Anterior cingulate cortex (tissue), 58 donors: Measurements from ENCODE around the gene NYAP1.
"Not testable (repeated sequence)": the region's sequence is repeated elsewhere in the genome, so short reads cannot be mapped to it uniquely, and the experiment has no call there.

Source experiments
- DNase-seq, 58 donors: peaks; one replicate each; lab custom pipeline; 2025; lab: John Stamatoyannopoulos, UW

The NYAP1 gene

GRCh38 chr7:100483722-100484672, at the start of gene NYAP1:
Gene NYAP1 (plus strand): TSS chr7:100483927. CDS start chr7:100485312, 1,385 bp downstream.
- DNase-seq = peak in 53 of 58 donors; percentile 25 to 82 (median 64)

DNA sequence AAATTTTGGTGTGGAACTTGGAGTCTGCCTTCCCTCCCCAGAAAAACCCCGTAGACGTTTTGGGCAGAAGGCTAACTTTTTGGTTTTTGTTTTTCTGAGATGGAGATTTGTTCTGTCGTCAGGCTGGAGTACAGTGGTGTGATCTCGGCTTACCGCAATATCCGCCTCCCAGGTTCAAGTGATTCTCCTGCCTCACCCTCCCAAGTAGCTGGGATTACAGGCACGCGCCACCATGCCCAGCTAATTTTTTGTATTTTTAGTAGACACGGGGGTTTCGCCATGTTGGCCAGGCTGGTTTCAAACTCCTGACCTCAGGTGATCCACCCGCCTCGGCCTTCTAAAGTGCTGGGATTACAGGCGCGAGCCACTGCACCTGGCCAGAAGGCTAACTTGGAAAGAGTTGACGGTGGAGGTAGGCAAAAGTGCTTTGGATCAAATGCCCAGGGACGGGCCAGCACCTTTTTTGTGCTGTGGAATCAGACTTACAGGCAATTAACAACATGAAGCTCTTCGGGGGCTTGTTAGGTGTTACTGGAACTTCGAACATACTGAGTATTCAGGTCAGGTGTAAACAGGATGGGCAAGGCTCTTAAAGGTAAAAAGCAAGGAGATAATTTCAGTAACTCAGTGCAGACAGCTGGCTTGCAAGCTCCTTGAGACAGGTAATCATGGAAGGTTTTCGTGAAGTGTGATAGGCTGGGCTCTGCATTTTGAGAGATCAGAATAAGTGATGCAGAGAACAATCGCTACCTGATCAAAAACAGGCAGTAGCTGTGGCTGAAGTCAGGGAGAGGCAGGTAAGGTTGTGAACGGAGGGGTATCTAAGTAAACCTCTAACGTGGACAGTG, 49.2 kb upstream of the NYAP1 start:
- no peak for DNase-seq

DNA sequence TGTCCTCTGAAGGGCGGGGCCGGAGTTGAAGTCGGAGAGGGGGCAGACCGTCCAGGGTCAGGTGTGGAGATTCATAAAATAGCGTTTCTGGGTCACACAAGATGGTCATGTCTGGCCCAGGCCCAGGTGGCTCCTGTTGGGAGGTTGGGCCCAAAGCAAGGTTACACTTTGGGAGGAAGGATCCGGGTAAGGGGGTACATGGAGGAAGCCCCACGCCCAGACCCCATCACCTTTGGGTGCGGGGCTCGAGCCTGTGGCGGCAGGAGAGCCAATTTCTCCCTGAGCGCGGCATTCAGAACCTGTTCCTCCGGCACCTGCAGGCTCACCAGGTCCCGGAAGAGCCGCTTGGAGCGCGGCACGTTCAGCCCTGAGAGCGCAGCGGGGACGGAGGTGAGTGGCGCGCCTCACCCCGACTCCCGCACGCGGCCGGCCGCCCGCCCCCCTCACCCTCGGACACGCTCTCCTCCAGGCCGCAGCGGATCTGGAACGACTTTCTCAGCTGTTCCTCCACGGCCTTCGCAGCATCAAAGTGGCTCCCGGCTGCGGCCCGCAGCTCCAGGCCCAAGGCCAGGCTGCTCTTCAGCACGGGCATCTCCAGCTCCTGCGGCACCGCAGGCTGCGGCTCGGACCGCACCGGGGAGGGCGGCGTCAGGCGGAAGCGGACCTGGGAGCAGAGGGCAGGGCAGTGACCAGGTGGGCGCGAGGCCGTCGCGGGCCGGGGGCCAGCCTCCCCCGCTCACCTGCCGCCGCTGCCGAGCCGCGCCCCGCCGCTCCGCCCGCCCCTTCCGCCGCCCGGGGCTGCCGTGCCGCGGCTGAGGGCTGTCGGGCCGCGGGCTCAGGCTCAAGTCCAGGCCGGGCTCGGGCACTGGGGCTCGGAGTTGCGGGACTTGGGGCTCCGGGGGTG, 48.1 kb upstream of the NYAP1 start:
- peak in 18 of 58 donors; percentile 9 to 68 (median 36) for DNase-seq

GRCh38 chr7:100437150-100438100, 46.3 kb upstream of the NYAP1 start:
- DNase-seq = peak in 1 of 58 donors; percentile 9

DNA sequence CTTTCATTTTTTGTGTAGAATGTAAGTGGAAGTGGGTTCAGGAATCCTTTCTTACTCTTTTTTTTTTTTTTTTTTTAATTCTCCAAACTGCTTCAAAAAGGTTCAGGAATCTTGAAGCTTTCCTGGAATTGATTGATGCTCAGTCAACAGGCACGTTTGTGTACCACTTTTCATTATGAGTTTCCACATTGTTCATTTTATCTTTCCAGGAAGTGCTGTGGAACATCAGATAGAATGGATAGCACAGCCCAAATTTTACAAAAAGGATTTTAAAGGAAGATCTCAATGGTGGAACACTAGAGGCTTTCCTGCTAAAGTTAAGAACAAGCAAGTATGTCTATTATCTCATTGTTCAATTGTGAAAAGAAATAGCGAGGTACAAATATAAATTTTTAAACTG, 45.6 kb upstream of the NYAP1 start:
- DNase-seq = no peak

GRCh38 chr7:100438731-100439130, 45.0 kb upstream of the NYAP1 start:
- DNase-seq = not testable (repeated sequence)

- not testable (repeated sequence) for DNase-seq
These were observed 44.5 kb upstream of the NYAP1 start for GRCh38 chr7:100439244-100439643.

DNA sequence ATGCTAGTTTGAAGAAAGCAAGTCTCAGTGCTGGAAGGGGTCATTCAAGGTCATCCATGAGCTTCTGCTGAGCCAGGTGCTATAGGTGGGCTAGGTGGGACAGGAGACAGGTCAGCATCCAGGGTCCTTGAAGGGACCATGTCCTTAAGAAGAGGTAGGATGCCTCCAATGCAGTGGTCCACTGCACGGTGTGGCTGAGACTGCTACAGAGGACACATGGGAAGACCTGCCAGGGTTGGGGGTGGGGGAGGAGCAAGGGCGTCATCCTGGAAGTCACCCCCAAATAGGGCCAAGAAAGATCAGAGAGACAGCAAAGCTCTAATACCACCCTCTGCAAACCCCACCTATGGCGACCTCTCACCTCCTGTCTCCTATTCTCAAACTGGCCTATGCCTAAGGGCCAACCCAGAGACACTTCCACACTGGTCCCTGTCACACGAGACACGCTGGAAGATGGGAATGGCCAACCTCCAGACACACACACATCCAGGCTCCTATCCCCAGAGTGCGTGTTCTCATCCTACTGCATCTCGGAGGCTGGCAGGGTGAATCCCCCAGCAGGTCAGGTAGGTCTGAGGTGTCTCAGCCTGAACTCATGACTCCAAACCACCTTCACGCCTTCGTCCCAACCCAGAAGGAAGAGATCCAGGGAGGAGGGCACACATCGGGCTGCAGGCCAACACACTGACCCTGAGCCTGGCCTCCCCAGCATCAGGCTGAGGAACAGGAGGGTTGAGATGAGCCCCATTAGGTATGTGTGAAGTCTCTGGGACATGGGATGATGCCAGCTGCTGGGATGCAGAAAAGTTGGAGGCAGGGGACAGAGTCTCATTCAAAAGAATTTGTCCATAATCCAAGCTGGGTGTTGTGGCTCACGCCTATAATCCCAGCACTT, 41.8 kb upstream of the NYAP1 start:
- DNase-seq = no peak

DNA sequence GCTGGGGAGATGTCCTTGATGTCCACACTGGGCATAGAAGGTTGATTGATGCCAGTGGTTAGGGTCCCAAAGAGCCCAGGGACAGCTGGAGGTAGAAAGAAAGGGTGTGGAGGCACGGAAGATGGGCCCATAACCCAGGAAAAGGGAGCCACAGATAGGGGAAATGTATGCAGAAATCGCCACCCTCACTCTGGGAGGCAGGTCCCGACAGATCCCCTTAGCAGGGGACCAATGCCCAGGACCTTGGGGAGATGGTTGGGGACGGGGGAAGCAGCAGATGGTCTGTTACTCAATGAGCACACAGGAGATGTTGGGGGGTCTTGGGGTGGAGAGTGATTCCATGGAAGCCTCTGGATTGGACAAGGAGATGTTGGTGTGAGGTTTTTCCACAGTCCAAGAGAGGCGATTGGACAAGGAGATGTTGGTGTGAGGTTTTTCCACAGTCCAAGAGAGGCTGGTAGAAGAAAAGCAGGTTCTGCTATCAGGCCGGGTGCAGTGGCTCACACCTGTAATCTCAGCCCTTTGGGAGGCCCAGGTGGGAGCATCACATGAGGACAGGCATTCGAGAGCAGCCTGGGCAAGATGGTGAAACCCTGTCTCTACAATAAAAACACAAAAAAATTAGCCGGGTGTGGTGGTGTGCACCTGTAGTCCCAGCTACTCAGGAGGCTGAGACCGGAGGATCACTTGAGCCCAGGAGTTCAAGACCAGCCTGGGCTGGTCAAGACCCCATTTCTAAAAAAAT, 40.5 kb upstream of the NYAP1 start:
- no peak for DNase-seq

GRCh38 chr7:100444311-100445278, 39.1 kb upstream of the NYAP1 start:
- DNase-seq = no peak

DNA sequence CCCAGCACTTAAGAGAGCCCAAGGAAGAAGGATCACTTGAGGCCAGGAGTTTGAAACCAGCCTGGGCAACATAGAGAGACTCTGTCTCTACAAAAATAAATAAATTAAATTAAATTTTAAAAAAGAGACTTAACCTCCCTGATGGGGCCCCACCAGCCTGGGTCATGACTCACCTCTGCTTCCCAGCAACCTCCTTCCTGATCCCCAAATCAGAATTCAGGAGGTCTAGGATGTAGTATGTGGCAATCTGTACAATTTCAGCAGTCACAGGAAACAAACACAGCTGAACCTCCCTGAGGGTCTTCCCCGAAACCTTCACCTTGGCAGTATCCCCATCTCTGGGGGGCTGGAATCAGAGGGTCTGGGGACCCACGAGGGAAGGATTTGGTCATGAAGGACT, 37.7 kb upstream of the NYAP1 start:
- no peak for DNase-seq

- not testable (repeated sequence) for DNase-seq
These were observed 36.4 kb upstream of the NYAP1 start for GRCh38 chr7:100447363-100447762.

DNA sequence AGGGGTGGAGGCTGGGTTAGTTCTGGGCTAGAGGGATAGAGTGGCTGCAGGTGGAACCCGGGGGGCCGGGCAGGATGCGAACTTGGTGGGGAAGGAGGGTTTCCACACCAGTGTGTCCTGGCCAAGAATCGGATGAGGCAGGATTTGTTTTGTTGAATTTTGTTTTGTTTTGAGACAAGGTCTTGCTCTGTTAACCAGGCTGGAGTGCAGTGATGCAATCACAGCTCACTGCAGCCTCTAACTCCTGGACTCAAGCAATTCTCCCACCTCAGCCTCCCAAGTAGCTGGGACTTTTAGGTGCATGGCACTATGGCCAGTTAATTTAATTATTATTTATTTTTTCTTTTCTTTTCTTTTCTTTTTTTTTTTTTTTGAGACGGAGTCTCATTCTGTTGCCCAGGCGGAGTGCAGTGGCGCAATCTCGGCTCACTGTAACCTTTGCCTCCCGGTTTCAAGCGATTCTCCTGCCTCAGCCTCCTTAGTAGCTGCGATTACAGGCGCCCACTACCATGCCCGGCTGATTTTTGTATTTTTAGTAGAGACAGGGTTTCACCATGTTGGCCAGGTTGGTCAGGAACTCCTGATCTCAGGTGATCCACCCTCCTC, 34.4 kb upstream of the NYAP1 start:
- no peak for DNase-seq

- no peak for DNase-seq
These were observed 31.2 kb upstream of the NYAP1 start for GRCh38 chr7:100452513-100452912.

DNA sequence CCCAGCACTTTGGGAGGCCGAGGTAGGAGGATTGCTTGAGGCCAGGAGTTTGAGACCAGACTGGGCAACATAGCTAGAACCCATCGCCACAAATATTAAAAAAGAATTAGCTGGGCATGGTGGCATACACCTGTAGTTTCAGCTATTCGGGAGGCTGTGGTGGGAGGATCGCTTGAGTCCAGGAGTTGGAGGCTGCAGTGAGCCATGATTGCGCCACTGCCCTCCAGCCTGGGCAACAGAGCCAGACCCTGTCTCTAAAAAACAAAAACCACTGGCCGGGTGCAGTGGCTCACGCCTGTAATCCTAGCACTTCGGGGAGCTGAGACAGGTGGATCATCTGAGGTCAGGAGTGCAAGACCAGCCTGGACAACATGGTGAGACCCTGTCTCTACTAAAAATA, 29.9 kb upstream of the NYAP1 start:
- not testable (repeated sequence) for DNase-seq

GRCh38 chr7:100455206-100455605, 28.5 kb upstream of the NYAP1 start:
- no peak for DNase-seq
